Measurements from ENCODE around the gene DNAJB5. TPM values are rescaled to one million over a fixed set of nuclear protein-coding genes. Genes with fewer than 3 reads are reported as not detected.
"Not testable (repeated sequence)": the region's sequence is repeated elsewhere in the genome, so short reads cannot be mapped to it uniquely, and the experiment has no call there.

DNAJB5 gene
- total and polyA plus RNA-seq, 2 donors, result 4.1 to 13.4 TPM

DNA sequence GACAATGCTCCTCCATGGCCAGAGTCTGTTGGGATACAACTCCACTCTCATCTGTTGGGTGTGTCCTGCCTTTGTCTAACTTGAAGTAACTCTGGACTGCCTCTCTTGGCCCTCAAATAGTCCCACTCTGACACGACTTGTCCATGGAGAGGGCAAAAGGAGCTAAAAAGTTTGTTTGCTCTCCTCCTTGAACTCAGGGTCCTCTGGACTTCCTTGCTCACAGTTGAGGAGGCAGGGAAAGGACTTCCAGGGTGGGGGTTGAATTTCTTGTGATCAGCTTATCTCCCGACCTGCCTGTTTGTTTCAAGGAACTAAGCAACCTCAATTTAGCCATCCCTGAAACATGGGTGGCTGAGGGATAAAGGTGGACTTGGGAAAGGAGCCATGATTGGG lies 11.7 kb downstream of the DNAJB5 start:
- Histone ChIP-seq H3K9me3 (ENCODE audit: control insufficient read depth in 2 of 2, insufficient read depth in 1 of 2, low read length in 1 of 2) (no peaks in the 10 kb centered on the region), H3K36me3 (ENCODE audit: control insufficient read depth in 2 of 2, insufficient read depth in 2 of 2, low read length in 1 of 2) (peaks cover 0 to 8% of the 10 kb centered on the region in 2 donors), H3K4me3 (ENCODE audit: low read length in 2 of 2) (no peak overlapping the region), H3K27me3 (ENCODE audit: control insufficient read depth in 2 of 2, insufficient read depth in 1 of 2, low read length in 1 of 2) (no peaks in the 10 kb centered on the region), H3K27ac (ENCODE audit: low read depth in 1 of 2, low read length in 1 of 2) (peak overlapping the region in 1 of 2 donors; percentile 32), H3K4me1 (ENCODE audit: control insufficient read depth in 2 of 2, insufficient read depth in 2 of 2, low read length in 2 of 2) (peaks cover 3 to 7% of the 10 kb centered on the region in 2 donors)
- 93% methylated on average over 2 of the region's 2 CpGs for WGBS
- DNase-seq (ENCODE audit: low read depth in 6 of 9, low spot score in 9 of 9), result no peak

DNA sequence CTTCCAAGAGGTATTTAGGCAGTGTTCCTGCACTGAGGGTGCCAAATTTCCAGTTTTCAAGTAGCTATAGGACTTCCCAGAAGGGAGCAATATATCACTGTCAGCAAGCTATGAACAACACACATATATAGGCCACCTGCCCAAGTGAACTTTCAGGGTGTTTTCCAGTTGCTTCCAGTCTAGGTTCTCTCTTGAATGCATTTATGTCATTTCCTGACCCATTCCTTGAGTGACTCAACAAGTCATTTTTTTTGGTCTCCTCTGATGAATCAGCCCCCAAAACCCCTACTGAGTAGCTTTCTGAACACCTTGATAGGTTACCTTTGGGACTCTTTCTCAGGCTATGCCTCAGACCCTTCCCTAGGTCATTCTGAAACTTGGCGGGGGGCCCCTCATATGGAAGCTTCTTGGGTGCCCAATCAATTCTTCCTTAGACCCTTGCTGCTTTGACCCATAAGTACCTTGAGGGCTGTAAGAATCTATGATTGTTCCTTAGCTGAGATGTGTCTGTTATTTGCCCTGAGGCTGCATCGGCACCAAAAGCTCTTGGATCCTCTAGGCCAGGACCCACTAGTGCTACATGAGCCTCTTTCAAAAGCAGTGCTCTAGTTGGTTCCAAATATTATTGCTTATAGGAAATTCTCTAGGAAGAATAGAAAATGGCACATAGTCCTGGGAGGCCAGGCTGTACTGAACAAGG lies 12.4 kb downstream of the DNAJB5 start:
- WGBS, result 98% methylated on average over 2 of the region's 2 CpGs
- Histone ChIP-seq H3K36me3 (ENCODE audit: control insufficient read depth in 2 of 2, insufficient read depth in 2 of 2, low read length in 1 of 2) (peaks cover 0 to under 1% of the 10 kb centered on the region in 2 donors), H3K9me3 (ENCODE audit: control insufficient read depth in 2 of 2, insufficient read depth in 1 of 2, low read length in 1 of 2) (no peaks in the 10 kb centered on the region), H3K27ac (ENCODE audit: low read depth in 1 of 2, low read length in 1 of 2) (peak overlapping the region in 1 of 2 donors; percentile 35), H3K27me3 (ENCODE audit: control insufficient read depth in 2 of 2, insufficient read depth in 1 of 2, low read length in 1 of 2) (no peaks in the 10 kb centered on the region), H3K4me1 (ENCODE audit: control insufficient read depth in 2 of 2, insufficient read depth in 2 of 2, low read length in 2 of 2) (peaks cover 3 to 7% of the 10 kb centered on the region in 2 donors), H3K4me3 (ENCODE audit: low read length in 2 of 2) (no peak overlapping the region)
- no peak for DNase-seq (ENCODE audit: low read depth in 6 of 9, low spot score in 9 of 9)

GRCh38 chr9:35002623-35003022 lies 13.1 kb downstream of the DNAJB5 start:
- no peak overlapping the region for H3K4me3 ChIP-seq (ENCODE audit: low read length in 2 of 2)
- no peaks in the 10 kb centered on the region for H3K27me3 ChIP-seq (ENCODE audit: control insufficient read depth in 2 of 2, insufficient read depth in 1 of 2, low read length in 1 of 2)
- H3K9me3 ChIP-seq (ENCODE audit: control insufficient read depth in 2 of 2, insufficient read depth in 1 of 2, low read length in 1 of 2), result no peaks in the 10 kb centered on the region

DNA sequence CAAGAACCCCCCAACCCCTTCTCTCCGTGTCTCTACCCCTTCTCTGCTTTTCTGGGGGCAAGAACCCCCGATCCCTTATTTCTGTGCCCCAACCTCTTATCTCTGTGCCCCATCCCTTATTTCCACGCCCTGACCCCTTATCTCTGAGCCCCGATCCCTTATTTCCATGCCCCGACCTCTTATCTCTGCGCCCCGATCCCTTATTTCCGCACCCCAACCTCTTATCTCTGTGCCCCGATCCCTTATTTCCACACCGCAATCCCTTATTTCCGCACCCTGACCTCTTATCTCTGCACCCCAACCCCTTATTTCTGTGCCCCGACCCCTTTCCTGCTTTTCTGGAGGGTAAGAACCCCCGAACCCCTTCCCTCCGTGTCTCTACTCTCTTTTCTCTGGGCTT lies 14.8 kb downstream of the DNAJB5 start:
- not testable (repeated sequence) for DNase-seq (ENCODE audit: low read depth in 6 of 9, low spot score in 9 of 9); H3K9me3 ChIP-seq (ENCODE audit: control insufficient read depth in 2 of 2, insufficient read depth in 1 of 2, low read length in 1 of 2); H3K4me1 ChIP-seq (ENCODE audit: control insufficient read depth in 2 of 2, insufficient read depth in 2 of 2, low read length in 2 of 2); H3K27ac ChIP-seq (ENCODE audit: low read depth in 1 of 2, low read length in 1 of 2); H3K36me3 ChIP-seq (ENCODE audit: control insufficient read depth in 2 of 2, insufficient read depth in 2 of 2, low read length in 1 of 2); H3K27me3 ChIP-seq (ENCODE audit: control insufficient read depth in 2 of 2, insufficient read depth in 1 of 2, low read length in 1 of 2); H3K4me3 ChIP-seq (ENCODE audit: low read length in 2 of 2)
- 93% methylated on average over 14 of the region's 14 CpGs for WGBS

More at GRCh38 chr9:35002623-35003022, 13.1 kb downstream of the DNAJB5 start:
- H3K4me1 ChIP-seq (ENCODE audit: control insufficient read depth in 2 of 2, insufficient read depth in 2 of 2, low read length in 2 of 2), result peaks cover 3 to 5% of the 10 kb centered on the region in 2 donors
- H3K27ac ChIP-seq (ENCODE audit: low read depth in 1 of 2, low read length in 1 of 2), result no peak overlapping the region
- DNase-seq (ENCODE audit: low read depth in 6 of 9, low spot score in 9 of 9), result no peak
- no peaks in the 10 kb centered on the region for H3K36me3 ChIP-seq (ENCODE audit: control insufficient read depth in 2 of 2, insufficient read depth in 2 of 2, low read length in 1 of 2)

DNA sequence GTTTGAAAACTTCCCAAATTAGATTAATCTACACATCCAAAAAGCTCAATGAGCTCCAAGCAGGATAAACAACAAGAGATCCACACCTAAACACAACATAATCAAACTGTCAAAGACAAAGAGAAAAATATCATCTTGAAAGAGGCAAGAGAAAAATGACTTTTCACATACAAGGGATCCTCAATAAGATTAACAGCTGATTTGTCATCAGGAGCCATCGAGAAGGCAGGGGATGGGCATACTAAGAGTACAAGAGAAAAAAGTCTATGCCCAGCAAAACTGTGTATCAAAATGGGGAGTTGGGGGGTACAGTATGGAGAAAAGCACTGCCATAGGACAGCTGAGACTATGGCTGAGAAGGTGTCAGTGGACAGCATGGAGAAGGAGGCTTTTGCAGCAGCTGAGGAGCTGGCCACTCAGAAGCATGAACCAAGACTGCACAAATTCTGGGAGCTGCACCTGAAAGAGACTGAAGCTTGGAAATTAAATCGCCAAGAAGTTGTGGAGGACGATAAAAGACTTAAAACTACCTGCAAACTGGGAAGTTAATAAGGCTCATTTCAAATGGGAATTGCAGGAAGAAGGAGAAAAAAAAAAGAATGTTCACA lies 20.9 kb downstream of the DNAJB5 start:
- Histone ChIP-seq H3K27ac (ENCODE audit: low read depth in 1 of 2, low read length in 1 of 2) (no peak overlapping the region), H3K36me3 (ENCODE audit: control insufficient read depth in 2 of 2, insufficient read depth in 2 of 2, low read length in 1 of 2) (no peaks in the 10 kb centered on the region)
- WGBS, result 97% methylated on average over 3 of the region's 3 CpGs

GRCh38 chr9:35014517-35014916 lies 25.0 kb downstream of the DNAJB5 start:
- Histone ChIP-seq H3K27me3 (ENCODE audit: control insufficient read depth in 2 of 2, insufficient read depth in 1 of 2, low read length in 1 of 2) (no peaks in the 10 kb centered on the region), H3K9me3 (ENCODE audit: control insufficient read depth in 2 of 2, insufficient read depth in 1 of 2, low read length in 1 of 2) (peaks cover 1 to 3% of the 10 kb centered on the region in 2 donors), H3K4me1 (ENCODE audit: control insufficient read depth in 2 of 2, insufficient read depth in 2 of 2, low read length in 2 of 2) (no peaks in the 10 kb centered on the region), H3K27ac (ENCODE audit: low read depth in 1 of 2, low read length in 1 of 2) (no peak overlapping the region), H3K4me3 (ENCODE audit: low read length in 2 of 2) (no peak overlapping the region), H3K36me3 (ENCODE audit: control insufficient read depth in 2 of 2, insufficient read depth in 2 of 2, low read length in 1 of 2) (no peaks in the 10 kb centered on the region)
- 82% methylated on average over 2 of the region's 2 CpGs for WGBS
- DNase-seq (ENCODE audit: low read depth in 6 of 9, low spot score in 9 of 9), result no peak

More for the DNA sequence above, 20.9 kb downstream of the DNAJB5 start:
- Histone ChIP-seq H3K4me3 (ENCODE audit: low read length in 2 of 2) (no peak overlapping the region), H3K4me1 (ENCODE audit: control insufficient read depth in 2 of 2, insufficient read depth in 2 of 2, low read length in 2 of 2) (no peaks in the 10 kb centered on the region), H3K9me3 (ENCODE audit: control insufficient read depth in 2 of 2, insufficient read depth in 1 of 2, low read length in 1 of 2) (peaks cover 1 to 3% of the 10 kb centered on the region in 2 donors), H3K27me3 (ENCODE audit: control insufficient read depth in 2 of 2, insufficient read depth in 1 of 2, low read length in 1 of 2) (no peaks in the 10 kb centered on the region)
- DNase-seq (ENCODE audit: low read depth in 6 of 9, low spot score in 9 of 9), result no peak

DNA sequence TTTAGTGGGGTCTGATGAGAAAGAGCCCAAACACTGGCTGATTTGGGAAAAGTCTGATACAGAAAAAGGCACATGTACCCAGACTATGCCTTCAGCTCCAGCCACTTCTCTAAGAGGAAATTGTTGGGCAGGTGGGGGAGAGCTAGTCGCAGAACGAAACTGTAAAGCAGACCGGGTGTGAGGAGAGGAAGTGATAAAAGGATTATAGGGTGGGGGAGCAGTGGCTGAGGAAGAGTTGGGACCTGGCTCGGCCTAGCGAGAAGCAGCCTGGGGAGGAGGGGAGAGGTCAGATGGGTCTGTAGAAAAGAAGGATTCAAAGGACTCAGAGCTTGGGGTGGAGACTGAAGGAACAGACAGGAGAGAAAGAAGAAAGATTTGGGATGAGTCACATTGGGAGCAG lies 33.9 kb downstream of the DNAJB5 start:
- not testable (repeated sequence) for H3K27ac ChIP-seq (ENCODE audit: low read depth in 1 of 2, low read length in 1 of 2); H3K9me3 ChIP-seq (ENCODE audit: control insufficient read depth in 2 of 2, insufficient read depth in 1 of 2, low read length in 1 of 2); H3K36me3 ChIP-seq (ENCODE audit: control insufficient read depth in 2 of 2, insufficient read depth in 2 of 2, low read length in 1 of 2); H3K4me3 ChIP-seq (ENCODE audit: low read length in 2 of 2); H3K27me3 ChIP-seq (ENCODE audit: control insufficient read depth in 2 of 2, insufficient read depth in 1 of 2, low read length in 1 of 2)
- 3% methylated on average over 5 of the region's 5 CpGs for WGBS
- H3K4me1 ChIP-seq (ENCODE audit: control insufficient read depth in 2 of 2, insufficient read depth in 2 of 2, low read length in 2 of 2), result peaks cover 20 to 39% of the 10 kb centered on the region in 2 donors
- peak in 2 of 9 donors; percentile 23 to 57 for DNase-seq (ENCODE audit: low read depth in 6 of 9, low spot score in 9 of 9)

DNA sequence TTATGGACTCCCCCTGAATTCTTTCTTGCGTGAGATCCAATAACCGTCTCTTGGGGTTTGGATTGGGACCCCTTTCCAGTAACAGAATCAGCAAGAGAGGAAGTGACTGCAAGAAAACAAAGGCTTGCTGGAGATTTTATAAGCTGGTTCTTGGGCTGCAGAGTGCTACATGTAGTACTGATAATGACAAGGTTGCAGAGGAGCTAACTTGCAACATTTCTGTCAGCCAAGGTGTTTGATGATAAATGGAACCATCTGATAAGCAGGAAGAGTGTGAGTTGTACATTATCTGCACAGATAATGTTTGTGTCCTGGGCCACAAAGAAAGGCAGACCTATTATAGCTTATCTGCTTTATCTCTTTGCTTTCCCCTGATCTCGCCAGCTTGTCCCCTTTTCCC lies 37.1 kb downstream of the DNAJB5 start:
- DNase-seq (ENCODE audit: low read depth in 6 of 9, low spot score in 9 of 9), result peak in 2 of 9 donors; percentile 21 to 48
- 53% methylated on average over 3 of the region's 3 CpGs for WGBS
- Histone ChIP-seq H3K9me3 (ENCODE audit: control insufficient read depth in 2 of 2, insufficient read depth in 1 of 2, low read length in 1 of 2) (no peaks in the 10 kb centered on the region), H3K4me3 (ENCODE audit: low read length in 2 of 2) (no peak overlapping the region), H3K27me3 (ENCODE audit: control insufficient read depth in 2 of 2, insufficient read depth in 1 of 2, low read length in 1 of 2) (no peaks in the 10 kb centered on the region), H3K36me3 (ENCODE audit: control insufficient read depth in 2 of 2, insufficient read depth in 2 of 2, low read length in 1 of 2) (no peaks in the 10 kb centered on the region), H3K4me1 (ENCODE audit: control insufficient read depth in 2 of 2, insufficient read depth in 2 of 2, low read length in 2 of 2) (peaks cover 20 to 46% of the 10 kb centered on the region in 2 donors), H3K27ac (ENCODE audit: low read depth in 1 of 2, low read length in 1 of 2) (peak overlapping the region; percentile 5 to 80)

DNA sequence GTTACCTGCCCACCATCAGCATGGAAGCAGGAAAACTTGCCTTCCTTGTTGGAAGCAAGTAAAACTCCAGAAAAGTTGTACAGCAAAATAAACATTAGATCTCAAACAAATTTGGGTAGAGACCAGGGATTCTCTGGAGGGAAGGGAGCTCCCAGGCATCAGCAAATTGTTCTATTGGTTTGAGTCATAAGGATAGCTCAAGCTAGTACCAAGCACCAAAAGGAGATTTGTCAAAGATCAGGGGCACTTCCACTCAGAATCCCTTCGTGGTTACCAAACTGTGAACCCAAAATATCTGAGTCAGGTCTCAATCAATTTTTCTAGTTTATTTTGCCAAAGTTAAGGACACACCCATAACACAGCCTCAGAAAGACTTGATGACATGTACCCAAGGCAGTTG lies 37.8 kb downstream of the DNAJB5 start:
- H3K27me3 ChIP-seq (ENCODE audit: control insufficient read depth in 2 of 2, insufficient read depth in 1 of 2, low read length in 1 of 2), result no peaks in the 10 kb centered on the region
- WGBS, result 91% methylated on average over 1 of the region's 1 CpG
- H3K27ac ChIP-seq (ENCODE audit: low read depth in 1 of 2, low read length in 1 of 2), result peak overlapping the region; percentile 49 to 80
- peak in 1 of 9 donors; percentile 21 for DNase-seq (ENCODE audit: low read depth in 6 of 9, low spot score in 9 of 9)
- H3K9me3 ChIP-seq (ENCODE audit: control insufficient read depth in 2 of 2, insufficient read depth in 1 of 2, low read length in 1 of 2), result no peaks in the 10 kb centered on the region
- H3K4me3 ChIP-seq (ENCODE audit: low read length in 2 of 2), result no peak overlapping the region
- no peaks in the 10 kb centered on the region for H3K36me3 ChIP-seq (ENCODE audit: control insufficient read depth in 2 of 2, insufficient read depth in 2 of 2, low read length in 1 of 2)
- H3K4me1 ChIP-seq (ENCODE audit: control insufficient read depth in 2 of 2, insufficient read depth in 2 of 2, low read length in 2 of 2), result peaks cover 20 to 46% of the 10 kb centered on the region in 2 donors
